ENCODE results near the gene CPNE7.

CPNE7 gene

GRCh38 chr16:89620406-89620841, 44.9 kb downstream of the CPNE7 start:
- DNase-seq (ENCODE audit: extremely low read depth, insufficient read length) = no peak
- TF ChIP-seq CTCF (IDR thresholded peaks at IDR 0.05; ENCODE audit: insufficient read depth, low read length, poor library complexity, severe bottlenecking) = no peak
- Histone ChIP-seq H3K27me3 (replicated peaks; ENCODE audit: control insufficient read depth, insufficient read depth, low read length) (no peaks in the 10 kb centered on the region; the same call in 1 of the 2 replicates), H3K36me3 (ENCODE audit: control insufficient read depth, insufficient read depth, low read length) (no peaks in the 10 kb centered on the region), H3K4me3 (replicated peaks; ENCODE audit: low read depth, low read length) (no peak overlapping the region)

- no peak overlapping the region for H3K4me3 ChIP-seq (replicated peaks; ENCODE audit: low read depth, low read length)
- TF ChIP-seq CTCF (IDR thresholded peaks at IDR 0.05; ENCODE audit: insufficient read depth, low read length, poor library complexity, severe bottlenecking) = no peak
- no peaks in the 10 kb centered on the region; the same call in 1 of the 2 replicates for H3K27me3 ChIP-seq (replicated peaks; ENCODE audit: control insufficient read depth, insufficient read depth, low read length)
- DNase-seq (ENCODE audit: extremely low read depth, insufficient read length) = no peak
- no peaks in the 10 kb centered on the region for H3K36me3 ChIP-seq (ENCODE audit: control insufficient read depth, insufficient read depth, low read length)
Measured at GRCh38 chr16:89621136-89621697, 45.7 kb downstream of the CPNE7 start.

- no peak for TF ChIP-seq CTCF (IDR thresholded peaks at IDR 0.05; ENCODE audit: insufficient read depth, low read length, poor library complexity, severe bottlenecking)
- Histone ChIP-seq H3K36me3 (ENCODE audit: control insufficient read depth, insufficient read depth, low read length) (no peaks in the 10 kb centered on the region), H3K4me3 (replicated peaks; ENCODE audit: low read depth, low read length) (no peak overlapping the region), H3K27me3 (replicated peaks; ENCODE audit: control insufficient read depth, insufficient read depth, low read length) (no peaks in the 10 kb centered on the region; the same call in 1 of the 2 replicates)
- no peak for DNase-seq (ENCODE audit: extremely low read depth, insufficient read length)
Measured at GRCh38 chr16:89621698-89622409, 46.3 kb downstream of the CPNE7 start.

GRCh38 chr16:89623511-89624261, 48.1 kb downstream of the CPNE7 start:
- no peaks in the 10 kb centered on the region for H3K36me3 ChIP-seq (ENCODE audit: control insufficient read depth, insufficient read depth, low read length)
- no peaks in the 10 kb centered on the region; the same call in 1 of the 2 replicates for H3K27me3 ChIP-seq (replicated peaks; ENCODE audit: control insufficient read depth, insufficient read depth, low read length)
- no peak for DNase-seq (ENCODE audit: extremely low read depth, insufficient read length)
- no peak overlapping the region for H3K4me3 ChIP-seq (replicated peaks; ENCODE audit: low read depth, low read length)
- no peak for TF ChIP-seq CTCF (IDR thresholded peaks at IDR 0.05; ENCODE audit: insufficient read depth, low read length, poor library complexity, severe bottlenecking)

- H3K36me3 ChIP-seq (ENCODE audit: control insufficient read depth, insufficient read depth, low read length) = no peaks in the 10 kb centered on the region
- no peak for TF ChIP-seq CTCF (IDR thresholded peaks at IDR 0.05; ENCODE audit: insufficient read depth, low read length, poor library complexity, severe bottlenecking)
- H3K4me3 ChIP-seq (replicated peaks; ENCODE audit: low read depth, low read length) = no peak overlapping the region
- DNase-seq (ENCODE audit: extremely low read depth, insufficient read length) = no peak
- H3K27me3 ChIP-seq (replicated peaks; ENCODE audit: control insufficient read depth, insufficient read depth, low read length) = no peaks in the 10 kb centered on the region; the same call in 1 of the 2 replicates
Measured at GRCh38 chr16:89624777-89625761, 49.5 kb downstream of the CPNE7 start.
